GM18517 (cell line): ENCODE measurements around the gene STK39.

Experiments
- ATAC-seq: cut with Tn5 transposase; IDR thresholded peaks from one replicate; pipeline ENCODE4 v1.9.1; 2021; ENCODE audit warnings: mild to moderate bottlenecking, moderate library complexity; ENCODE audit not compliant: unreplicated experiment

The STK39 gene

DNA sequence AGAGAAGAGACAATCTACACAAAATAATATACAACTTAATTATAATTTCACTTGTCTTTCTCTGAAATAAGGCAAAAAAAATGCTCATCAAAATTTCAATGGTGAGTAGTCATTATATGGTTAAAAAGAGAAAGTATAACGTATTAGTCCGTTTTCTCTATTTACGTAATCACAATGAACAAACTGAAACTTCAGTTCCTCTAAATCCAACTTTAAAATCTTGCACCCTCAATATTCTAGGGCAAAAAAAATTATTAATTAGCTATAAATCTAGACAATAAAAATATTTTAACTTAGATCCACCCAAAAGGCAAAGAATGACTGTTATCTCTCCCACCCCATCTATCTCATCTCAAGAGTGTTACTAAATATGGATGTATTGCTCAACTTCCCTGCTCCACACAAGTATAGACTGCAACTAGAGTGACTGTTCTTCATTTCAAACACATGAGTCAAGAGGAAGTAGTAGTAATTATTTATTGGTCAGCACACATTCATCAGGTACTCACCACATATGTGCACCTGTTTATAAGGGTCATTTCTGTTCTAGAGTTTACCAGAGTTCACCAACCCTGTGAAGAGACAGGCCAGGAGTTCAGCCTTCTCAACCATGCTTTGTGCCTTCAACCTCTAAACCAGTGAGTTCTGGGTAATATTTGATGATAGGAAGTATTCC lies 36.4 kb downstream of the STK39 start:
- peak; percentile 40 for ATAC-seq

DNA sequence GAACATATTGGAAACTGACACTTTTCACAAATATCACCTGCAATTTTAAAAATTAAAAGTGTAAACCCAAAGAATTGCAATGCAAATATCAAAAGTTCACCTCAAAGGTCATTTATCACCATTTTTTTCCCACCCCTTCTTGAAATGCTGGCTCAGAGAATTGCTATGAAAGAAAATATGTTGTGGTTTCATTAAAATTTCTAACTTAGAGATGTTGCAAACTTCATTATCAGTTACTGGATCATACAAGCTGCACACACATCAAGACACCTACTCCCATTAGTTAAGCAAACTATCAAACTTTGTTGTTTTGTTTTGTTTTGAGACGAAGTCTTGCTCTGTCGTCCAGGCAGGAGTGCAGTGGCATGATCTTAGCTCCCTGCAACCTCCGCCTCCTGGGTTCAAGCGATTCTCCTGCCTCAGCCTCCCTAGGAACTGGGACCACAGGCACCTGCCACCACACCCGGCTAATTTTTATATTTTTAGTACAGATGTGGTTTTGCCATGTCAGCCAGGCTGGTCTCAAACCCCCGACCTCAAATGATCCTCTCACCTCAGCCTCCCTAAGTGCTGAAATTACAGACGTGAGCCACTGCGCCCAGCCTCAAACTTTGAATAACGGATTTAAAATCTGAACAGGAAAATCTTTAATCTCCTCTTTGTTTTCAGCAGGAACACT lies 37.0 kb downstream of the STK39 start:
- no peak for ATAC-seq

DNA sequence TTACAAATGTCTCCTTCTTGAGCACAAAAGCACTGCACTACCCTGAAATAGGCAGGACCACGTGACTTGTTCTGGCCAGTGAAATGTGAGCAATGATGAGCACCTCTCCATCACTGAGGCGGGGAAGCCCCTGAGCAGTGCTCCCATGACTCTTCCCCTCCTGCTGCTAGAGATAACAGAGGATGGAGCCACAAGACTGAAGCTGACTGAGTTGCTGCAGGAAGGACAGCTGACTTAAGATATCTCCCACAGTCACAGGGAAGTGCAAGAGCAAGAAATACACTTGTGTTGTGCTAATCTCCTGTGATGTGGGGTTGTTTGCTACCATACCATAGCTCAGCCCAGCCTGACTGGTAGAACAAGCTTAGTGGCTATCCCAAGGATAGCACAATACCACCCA lies 38.7 kb downstream of the STK39 start:
- no peak for ATAC-seq

DNA sequence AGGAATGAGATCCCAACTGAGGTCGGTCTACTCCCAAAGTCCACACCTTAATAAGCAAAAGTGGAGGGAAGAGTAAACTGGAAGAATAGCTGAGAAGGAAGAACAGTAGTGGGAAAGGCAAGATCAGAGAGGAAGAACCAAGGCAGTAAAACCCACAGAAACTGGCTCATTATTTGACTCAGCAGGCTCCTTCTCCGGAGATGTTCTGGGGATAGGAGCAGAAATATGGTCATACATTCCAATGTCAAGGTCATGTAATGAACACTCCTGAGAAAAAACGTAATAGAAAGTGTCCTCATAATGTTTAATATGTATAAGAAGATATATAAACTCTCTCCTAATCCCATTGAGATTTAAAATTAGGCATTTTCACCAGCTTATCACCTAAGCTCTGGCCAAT lies 39.5 kb downstream of the STK39 start:
- no peak for ATAC-seq

DNA sequence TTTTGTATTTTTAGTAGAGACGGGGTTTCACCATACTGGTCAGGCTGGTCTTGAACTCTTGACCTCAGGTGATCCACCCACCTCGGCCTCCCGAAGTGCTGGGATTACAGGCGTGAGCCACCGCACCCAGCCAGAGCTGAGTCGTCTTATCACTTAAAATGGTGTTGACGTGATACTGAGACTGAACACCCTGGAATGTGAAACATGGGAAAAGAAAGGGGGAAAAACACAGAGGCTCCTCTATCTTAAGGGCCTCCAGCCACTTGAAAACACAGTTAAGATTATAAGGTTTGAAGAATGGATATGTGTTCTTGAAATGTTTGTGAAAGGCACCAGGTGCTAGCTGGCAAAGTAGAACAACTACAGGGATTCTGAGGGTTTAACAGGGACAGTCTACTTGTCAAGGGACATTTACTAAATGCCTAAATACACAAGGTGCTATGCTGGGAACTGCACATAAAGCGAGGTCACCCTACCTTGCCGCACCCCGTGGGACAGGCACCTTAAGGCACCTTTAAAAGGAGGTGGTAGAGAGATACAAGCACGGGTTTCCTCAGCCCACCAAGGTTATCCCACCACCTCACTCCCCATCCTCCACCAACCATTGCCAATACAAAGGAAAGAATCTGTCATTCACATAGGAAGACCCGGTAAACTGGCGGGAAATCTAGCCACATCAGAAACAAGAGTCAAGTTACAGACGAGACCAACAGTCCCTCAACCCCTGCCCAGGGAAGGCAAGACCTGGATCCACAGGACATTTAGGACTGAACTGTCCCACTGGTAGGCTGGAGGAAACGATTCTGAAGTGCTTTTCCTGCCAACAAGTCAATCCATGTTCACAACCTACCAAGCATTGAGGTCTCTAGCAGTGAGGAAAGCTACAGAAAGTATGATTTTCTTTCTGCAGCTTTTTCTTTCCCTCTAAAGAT lies 43.4 kb downstream of the STK39 start:
- no peak for ATAC-seq

DNA sequence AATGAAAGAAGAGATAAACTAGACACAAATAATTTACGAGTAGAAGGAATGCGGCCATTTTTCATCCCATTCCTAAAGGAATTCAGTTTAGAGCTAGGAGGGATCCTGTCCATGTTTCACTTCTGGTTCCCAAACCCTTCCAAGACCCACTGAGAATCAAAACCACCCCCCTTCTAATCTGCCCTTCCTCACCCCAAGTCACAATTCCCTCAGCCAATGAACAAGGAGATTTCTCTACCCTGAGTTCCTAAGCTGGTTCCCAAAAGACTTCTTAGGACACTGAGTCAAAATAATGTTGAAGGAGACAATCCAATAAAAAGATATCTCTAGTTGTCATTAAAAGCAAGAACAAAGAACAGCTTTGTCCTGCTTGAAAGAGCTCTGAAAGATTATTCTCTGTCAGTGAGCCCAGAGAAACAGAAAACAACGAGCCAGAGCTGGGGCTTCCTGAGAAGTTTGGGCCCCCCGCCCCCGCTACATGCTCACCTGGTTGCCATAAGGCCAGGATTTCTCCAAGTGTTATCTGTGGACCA lies 45.7 kb downstream of the STK39 start:
- no peak for ATAC-seq

DNA sequence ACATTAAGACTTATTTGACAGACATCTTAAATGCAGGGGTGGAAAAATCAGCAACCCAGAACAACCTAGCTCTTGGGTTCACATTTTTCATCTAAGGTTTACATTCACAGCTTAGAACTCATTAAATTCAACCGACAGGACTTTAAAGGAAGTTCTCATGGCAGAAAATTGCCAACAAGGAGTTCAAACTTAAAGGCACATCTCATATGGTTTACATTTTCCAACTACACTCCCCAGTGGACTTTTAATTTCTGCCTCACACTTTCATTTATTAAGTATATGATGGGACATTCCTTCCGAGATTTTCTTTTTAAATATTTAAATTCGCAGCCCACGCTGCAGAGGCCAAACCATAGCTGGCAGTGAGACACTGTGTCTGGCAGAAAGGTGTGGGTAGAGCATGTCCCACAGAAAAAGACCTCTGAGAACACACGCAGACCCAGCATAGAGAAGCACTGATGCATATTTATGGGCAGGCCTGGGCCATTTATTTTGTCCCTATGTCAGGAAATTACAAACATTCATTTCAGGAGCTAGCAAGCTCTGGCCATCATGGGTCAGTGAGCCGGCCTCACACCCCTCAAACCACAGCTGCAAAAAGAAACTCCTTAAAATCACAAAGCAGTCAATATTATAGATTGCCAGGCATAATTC lies 46.3 kb downstream of the STK39 start:
- ATAC-seq, result no peak

DNA sequence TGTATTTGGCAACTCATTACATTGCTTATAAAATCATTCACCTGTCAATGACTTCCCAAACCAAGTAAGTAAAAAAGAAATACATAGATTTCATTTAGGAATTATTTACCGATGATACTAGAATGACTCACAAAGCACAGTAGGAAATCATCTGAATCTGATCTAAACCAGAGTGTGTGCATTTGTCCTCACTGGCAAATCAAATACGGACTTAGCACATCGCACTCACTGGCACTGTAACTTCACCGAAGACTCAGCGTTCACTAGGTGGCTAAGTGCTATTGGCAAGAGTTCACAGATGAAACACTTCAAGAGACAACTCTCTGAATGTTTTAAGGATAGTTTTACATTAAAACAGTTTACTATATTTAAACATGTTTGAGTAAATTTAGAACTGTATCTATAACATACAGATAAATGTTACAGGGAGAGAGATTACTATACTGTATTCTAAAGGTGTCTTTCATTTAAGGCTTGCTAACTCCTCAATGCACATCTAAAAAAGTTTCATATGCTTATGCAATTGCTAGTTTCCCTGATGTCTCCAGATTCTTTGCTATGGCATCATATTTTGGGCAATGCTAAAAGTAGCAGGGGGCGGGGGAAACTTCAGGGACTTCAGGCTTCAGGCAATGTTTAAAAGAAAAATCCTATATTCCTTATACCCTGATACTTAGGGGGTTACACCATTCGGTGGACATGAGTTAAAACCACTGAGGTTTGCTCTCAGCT lies 48.8 kb downstream of the STK39 start:
- no peak for ATAC-seq

DNA sequence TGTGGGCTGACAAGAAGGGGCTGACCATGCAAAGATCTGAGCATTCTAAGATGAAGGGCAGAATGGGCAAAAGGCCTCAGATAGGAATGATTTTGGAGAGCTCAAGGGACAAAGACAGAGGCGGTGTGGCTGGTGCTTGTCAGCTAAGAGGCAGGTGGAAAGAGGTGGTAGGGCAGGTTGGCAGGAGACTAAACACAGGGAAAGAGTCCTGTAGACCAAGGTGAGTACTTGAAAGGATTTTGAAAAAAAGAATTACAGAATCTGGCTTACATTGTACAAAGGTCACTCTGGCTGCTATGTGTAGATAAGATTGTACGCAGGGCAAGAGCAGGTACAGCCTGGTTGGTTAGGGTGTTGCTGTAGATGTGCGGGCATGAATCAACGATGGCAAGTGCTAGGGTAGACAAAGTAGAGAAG lies 50.6 kb downstream of the STK39 start:
- no peak for ATAC-seq

DNA sequence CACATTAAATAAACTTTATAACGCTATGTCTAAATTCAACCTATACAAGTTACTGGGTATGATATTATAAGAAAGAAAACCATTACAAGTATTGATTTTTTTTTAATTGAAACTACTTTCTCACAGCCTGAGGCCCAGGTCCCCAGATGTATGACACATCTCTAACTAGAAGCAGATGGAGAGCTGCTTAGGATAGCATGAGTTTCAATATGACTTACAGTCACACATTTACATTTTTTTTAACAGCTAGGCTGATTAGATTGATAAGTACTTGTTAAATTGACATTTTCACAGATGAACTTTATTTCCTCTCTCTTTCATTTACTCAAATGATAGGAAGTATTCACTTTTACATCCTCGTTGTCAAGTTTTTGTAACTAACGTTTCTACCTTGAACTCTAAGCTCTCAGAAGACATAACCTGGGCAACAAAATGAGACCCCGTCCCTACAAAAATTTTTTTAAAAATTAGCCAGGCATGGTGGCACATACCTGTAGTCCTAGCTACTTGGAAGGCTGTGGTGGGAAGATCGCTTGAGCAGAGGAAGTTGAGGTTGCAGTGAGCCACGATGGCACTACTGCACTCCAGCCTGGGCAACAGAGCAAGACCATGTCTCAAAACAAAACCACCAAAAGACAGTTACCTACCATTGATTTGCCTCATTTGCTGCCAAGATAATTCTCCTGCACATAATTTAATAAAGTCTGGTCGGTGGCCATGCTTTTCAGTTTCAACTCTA lies 52.4 kb downstream of the STK39 start:
- ATAC-seq, result peak; percentile 92

DNA sequence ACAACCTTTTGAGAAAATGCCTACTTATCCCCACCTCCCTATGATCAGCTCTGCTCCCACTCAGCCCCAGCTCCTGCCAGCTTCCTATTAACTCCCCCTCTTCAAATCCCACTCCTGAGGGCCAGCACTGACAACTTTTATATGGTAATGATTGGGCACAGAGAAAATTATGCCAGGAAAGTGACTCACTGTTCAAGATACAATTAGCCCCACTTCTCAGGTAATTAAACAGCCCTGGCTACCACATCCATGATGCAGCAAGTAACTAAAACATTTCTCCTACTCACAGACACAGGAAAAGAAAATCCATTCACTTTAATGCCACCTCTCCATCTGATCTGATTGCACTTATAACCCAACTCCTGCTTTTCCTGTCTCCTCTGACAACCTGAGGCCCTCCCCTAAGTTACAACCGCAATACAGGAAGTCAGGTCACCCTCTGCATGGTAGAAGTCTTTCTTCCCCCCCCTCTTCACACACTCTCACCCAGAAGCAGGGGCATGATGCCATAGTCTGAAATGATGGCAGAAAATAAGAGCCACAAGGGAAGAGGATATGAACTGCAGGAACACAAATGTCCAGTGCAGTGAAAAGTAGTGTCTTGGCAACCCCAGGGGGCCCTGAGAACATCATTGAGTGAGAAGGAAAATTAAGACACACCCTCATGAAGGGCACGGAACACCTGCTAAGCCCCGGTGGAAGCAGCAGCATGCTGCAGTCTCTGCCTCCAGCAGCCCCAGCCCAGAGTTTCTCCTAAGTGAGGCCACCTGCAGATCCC lies 54.4 kb downstream of the STK39 start:
- no peak for ATAC-seq

DNA sequence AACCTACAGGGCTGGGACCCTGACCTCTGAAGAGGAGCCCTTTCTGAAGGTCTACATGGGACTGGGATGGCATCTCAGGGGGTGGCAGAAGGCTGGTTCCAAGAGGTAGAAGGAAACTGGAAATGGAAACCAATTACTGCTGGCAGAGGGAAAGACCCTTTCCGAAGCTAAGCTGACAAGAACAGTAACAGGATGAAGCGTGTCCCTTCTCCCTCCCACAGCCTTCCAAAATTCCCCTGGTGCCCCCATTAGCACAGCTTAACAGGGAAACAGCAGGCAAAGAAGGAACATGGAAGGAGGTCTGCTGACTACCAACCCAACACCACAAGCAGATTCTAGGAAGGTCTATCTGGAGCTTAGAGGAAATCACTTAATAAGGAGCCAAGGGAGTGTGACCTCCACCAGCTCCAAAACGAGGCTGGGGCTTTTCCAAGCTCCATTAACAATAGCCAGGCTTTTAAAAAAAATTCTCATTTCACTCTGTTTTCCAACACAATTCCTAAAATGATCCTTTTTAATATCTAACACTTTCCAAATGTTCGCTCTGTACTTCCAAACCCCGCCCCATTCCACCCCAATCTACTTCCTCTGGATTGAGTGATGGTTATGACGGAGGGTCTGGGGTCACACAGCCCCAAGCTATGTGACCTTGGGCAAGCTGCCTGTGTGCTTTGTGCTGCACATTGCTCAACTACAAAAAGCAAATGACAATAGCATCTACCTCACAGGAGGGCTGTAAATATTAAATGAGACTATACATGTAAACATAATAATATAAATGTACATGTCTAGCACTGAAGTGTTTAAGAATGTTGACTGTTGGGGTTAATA lies 55.2 kb downstream of the STK39 start:
- no peak for ATAC-seq

DNA sequence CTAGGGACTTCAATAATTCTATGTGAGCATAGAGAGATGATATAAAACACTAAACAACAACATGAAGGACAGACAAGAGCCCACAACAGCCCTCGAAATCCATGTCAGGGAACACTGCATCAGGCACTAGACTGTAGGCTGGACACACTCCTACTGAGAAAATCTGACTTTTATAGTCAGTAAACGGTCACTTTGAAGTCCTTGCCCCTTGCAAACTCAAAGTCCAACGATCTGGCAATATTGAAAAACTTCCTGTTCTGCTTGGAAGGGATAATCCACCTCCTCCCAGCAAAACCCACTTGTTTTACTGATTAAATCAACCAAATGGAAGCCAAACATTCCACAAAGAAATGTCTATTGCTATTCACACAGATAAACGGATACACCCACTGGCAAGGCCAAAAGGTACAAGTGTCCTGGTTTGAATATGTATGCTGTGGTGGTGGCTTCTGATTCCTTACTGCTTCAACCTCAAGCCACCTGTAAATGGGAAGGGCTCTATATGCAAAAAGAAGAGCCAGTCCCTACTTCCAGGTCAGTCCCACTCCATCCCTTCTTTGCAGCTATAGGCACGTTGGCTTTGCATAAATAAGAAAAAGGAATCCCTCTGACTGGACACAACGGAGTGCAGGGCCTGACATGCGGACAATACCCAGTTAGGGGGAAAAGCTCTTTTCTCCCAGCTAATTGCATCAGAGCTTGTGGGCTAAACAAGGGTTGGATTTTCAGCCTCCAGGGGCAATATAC lies 56.6 kb downstream of the STK39 start:
- ATAC-seq, result no peak

DNA sequence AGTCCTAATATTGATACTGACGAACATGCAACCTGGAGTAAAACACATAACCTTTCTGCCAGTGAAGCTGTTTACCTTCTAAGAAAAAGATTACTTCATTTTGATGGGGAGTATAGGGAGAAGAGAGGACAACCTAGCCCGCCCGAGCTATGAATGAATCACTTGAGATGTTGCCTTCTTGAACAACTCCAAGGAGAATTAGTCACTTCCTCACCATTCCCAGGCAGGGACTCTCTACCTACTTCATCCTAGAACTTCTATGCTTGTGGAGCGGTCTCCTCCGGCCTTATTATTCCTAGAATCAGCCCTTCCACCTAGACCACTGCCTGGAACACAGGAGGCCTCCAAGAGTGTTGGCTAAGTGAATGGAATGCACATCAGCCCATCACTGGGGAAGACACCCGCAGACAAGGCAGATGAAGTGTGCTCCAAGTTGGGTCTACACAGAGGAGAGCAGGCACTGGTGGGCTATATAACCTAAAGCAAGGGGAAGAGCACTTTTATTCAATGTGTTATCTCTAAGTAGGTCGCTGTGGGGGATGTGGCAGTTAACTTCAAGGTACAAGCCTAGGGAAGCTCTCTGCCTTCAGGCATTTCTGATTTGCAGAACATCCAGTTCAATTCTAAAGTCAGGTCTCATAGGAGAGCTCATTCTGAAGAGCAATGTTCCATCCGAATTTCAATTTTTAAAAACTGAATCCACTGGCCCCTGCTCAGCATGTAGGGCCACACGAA lies 57.4 kb downstream of the STK39 start:
- no peak for ATAC-seq

DNA sequence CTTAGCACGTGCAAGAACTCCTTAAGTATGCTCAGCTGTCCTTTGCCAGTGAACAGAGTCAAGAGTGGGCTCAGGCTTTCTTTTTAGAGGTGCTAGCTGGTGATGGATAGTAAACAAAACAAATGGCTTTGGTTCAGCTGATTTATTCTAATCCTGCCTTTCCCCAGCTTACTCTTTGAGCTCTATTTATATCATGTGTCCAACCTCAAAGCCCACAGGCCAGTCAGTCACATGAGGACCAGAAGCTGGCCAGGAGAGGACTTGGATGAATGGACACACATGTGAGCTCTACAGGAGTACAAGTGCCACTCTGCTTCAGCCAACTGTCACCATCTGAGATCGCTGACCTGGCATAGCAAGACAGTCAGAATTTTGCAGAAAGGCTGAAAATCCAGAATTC lies 59.4 kb downstream of the STK39 start:
- ATAC-seq, result no peak

DNA sequence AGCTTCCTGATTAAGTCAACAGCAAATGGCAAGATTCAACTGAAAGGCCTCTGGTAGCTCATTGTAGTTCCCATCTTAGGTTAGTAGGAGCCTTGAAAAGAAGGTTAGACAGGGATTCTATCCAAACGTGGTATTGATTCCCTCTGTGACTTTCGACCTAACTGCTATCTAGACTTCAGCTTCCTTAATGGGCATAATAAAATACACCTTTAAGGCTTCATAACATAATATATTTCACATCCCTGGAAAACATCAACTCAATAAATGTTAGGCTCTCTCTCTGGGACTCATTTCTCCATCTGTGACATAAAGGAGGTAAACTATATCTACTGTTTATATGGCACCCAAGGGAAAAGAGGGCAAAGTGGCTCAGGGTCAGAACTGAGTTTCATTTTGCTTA lies 60.9 kb downstream of the STK39 start:
- ATAC-seq, result no peak
